NOMO-1 treated with DMSO at 0.1 percent for 48 hours (cell line): Measurements from ENCODE around the gene ZNF35.
A peak's percentile ranks its signal among the peaks of the same experiment; 100 is the strongest.

ENCODE experiments used
- DNase-seq: peaks from one replicate; lab custom pipeline; 2025; ENCODE audit not compliant: unreplicated experiment; lab: John Stamatoyannopoulos, UW

The ZNF35 gene

GRCh38 chr3:44682182-44682896, 33.8 kb downstream of the ZNF35 start:
- DNase-seq: no peak

- peak; percentile 64 for DNase-seq
Measured at GRCh38 chr3:44685128-44685800, 36.7 kb downstream of the ZNF35 start.

GRCh38 chr3:44687898-44688297, 39.4 kb downstream of the ZNF35 start:
- no peak for DNase-seq
